ENCODE measurements around the gene DHRS2.

DHRS2 gene

GRCh38 chr14:23694085-23694948, 58.2 kb downstream of the DHRS2 start:
- DNase-seq (ENCODE audit: low spot score) = no peak

Data from ecto neural progenitor cell (in vitro differentiated cells).